ENCODE data around the gene TEX29.

Gene TEX29

DNA sequence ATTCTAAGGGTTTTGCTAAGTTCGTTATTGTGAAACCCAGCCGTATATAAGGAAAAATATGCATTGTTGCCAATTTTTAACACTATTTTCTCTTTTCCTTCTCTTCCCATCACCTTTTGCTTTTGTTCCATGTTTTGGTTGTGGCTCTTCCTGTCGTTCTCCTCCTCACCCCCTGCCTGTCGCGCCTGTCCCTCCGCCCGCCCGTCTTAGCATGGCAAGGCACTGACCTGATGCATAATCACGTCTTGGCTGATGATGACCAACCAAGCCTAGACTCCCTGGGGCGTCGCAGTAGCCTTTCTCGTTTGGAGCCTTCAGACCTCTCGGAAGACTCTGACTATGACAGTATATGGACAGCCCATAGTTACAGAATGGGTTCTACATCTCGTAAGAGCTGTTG, 28.5 kb upstream of the TEX29 start:
- no peak for DNase-seq (ENCODE audit: low read depth)

GRCh38 chr13:111292710-111293485, 27.5 kb upstream of the TEX29 start:
- no peak for DNase-seq (ENCODE audit: low read depth)

DNA sequence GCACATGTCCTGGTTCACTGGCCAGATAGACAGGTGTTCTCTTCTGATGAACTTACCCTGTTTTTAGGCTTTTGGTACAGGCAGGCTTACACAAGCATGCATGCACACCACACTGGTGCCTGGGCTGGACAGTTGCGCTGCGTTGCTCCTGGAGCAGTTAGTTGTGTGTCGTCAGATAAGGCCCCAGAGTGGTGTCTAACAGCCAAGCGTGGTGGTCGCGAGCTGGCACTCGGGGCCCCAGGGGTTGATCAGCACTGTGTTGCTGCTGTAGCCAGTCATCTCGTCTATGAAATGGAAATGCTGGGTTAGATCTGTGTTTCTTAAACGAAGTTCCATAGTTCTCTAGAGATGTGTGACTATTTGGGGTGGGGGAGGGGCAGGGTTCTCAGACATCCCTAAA, 24.6 kb upstream of the TEX29 start:
- no peak for DNase-seq (ENCODE audit: low read depth)

DNA sequence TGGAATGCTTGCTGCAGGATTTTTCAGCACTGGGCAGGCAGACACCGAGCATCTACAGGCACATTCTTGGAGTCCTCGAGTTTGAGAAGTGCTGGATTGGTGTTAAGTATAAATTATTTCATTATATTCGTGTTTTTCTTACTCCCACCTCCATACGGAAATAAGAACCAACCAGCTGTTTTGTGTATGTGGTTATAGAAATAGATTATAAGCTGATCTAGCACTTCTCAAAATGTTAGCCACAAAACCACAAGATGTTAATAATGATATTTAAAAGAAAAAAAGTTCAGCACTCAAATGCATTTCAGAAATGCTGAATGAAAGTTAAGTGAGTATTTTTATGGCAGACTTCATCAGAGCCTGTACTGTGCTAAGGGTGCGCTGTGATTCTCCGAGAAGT, 24.0 kb upstream of the TEX29 start:
- no peak for DNase-seq (ENCODE audit: low read depth)

DNA sequence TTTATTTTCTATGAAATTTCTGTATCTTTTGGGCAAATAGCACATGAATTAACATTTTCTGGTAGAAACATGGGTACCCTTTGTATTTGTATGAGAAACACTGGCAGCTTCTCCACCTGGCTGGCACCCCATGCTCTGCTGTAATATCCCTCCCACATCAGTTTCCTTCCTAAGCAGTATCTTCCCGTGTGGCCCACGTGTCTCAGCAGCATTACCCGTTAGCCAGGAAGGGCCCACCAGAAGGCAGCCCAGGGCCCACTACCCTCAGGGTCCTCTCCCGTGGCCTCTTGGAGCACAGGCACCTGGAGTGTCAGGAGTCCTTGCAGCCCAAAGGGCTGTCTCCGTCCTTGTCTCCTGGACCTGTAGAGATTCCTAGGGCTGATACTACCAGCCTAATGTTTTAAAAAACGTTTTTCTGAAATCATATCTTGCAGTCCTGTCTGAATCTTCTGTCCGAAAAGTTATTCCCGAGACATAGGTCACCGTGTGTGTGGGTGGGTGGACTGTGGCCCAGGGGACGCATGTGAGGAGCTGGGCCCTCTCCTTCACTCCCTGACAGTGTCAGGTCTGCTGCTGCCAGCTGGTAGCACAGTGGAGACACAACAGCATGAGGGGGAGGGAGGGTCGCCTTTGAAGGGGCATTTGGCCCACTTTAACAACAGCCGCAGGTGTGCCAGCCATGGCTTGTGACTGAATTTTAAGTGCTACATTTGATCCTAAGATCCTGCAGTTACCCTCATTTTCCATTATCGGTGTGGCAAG, 22.0 kb upstream of the TEX29 start:
- no peak for DNase-seq (ENCODE audit: low read depth)

- DNase-seq (ENCODE audit: low read depth): no peak
Observed at GRCh38 chr13:111302045-111302726, 18.3 kb upstream of the TEX29 start.

DNA sequence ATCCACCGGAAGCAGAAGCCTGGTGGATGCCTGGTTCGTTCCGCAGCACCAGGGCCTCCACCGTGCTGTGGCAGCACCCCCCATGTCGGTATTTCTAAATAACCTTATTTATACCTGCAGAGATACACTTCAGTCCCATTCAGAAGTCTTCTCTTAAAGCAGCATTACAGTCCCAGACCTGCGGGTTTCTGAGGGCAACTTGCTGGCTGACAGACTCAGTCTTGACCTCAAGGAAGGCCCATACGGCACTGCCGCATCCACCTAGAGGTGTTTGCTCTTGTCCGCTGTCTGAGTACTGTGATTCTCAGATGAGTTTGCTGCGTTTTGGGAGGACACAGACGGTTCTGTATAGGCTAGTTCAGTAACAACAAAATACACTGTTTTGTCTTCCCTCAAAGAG, 16.9 kb upstream of the TEX29 start:
- DNase-seq (ENCODE audit: low read depth): no peak

DNA sequence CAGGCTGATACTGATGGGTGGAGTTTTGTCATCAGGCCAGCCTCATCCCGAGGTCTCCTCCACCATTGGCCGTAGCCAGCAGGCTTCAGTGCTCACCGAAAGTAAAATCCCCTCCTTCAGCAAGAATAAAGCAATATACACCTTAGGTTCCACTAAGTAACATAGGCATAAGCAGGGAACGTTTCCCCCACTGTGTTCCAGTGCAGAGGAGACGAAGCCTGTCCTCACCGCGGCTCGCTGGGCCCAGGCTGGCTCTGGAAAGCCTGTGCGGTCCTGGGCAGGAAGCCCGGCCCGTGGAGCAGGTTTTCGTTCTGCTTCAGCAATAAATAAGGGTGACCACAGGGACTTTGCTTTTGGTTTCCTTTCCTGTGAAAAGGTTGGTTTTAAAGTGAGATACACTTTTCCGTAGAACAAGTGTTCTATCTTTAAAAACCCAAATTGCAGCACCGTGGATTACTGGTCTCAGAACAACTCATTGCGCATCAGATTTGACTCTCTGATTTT, 16.3 kb upstream of the TEX29 start:
- DNase-seq (ENCODE audit: low read depth): no peak

DNA sequence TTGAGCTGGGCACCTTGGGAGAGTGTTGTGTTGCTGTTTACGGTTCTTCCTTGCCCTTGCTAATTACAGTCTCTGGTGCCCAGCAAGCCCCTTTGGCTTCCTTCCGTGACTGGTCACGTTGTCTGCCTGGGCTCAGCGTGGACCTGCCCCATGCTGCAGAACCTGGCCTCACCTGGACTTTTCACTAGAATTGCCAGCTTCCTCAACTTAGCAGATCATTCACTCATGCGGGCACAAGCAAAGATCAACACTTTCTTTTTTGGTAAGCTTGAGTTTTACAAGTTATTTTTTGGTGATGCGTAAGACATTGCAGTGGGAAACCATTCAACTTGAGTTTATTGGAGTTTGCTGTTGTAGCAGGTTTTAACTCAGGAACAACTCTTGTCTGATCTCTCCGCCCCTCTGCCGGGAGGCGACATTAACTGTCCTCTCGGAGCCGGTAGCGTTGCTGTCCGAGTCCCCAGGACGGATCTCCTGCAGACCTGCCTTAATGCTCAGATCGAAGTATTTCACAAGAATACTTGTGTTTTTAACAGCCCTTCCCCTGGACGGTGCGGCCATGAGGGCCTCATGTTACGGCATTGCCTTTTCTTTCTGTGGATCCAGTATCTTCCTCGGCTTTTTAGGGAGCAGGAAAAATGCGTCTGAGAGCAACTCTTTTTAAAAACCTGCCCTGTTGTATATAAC, 15.7 kb upstream of the TEX29 start:
- no peak for DNase-seq (ENCODE audit: low read depth)

DNA sequence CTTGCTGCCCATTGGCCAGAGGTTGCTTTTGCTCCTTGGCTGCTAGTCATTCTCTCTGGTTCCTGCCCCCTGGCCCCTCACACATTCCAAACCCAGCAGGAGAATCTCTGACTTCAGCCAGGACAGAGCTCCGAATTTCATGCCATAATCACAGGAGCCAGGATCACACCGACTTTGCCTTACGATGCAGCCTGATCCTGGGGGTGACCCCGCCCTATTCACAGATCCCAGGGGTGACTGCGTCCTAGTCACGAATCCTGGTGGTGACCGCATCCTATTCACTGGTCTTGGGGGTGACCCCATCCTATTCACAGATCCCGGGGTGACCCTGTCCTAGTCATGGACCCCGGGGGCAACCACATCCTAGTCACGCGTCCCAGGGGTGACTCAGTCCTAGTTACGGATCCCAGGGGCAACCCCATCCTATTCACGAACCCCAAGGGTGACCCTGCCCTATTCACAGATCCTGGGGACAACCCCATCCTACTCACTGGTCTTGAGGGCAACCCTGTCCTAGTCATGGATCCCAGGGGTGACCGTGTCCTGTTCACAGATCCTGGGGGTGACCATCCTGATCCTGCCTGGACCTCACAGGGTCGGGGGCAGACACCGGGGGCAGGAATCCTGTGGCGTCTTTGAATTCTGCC, 7.4 kb upstream of the TEX29 start:
- no peak for DNase-seq (ENCODE audit: low read depth)

- DNase-seq (ENCODE audit: low read depth): no peak
Observed at GRCh38 chr13:111313911-111314425, 6.5 kb upstream of the TEX29 start.

- no peak for DNase-seq (ENCODE audit: low read depth)
Observed at GRCh38 chr13:111314852-111315251, 5.6 kb upstream of the TEX29 start.

DNA sequence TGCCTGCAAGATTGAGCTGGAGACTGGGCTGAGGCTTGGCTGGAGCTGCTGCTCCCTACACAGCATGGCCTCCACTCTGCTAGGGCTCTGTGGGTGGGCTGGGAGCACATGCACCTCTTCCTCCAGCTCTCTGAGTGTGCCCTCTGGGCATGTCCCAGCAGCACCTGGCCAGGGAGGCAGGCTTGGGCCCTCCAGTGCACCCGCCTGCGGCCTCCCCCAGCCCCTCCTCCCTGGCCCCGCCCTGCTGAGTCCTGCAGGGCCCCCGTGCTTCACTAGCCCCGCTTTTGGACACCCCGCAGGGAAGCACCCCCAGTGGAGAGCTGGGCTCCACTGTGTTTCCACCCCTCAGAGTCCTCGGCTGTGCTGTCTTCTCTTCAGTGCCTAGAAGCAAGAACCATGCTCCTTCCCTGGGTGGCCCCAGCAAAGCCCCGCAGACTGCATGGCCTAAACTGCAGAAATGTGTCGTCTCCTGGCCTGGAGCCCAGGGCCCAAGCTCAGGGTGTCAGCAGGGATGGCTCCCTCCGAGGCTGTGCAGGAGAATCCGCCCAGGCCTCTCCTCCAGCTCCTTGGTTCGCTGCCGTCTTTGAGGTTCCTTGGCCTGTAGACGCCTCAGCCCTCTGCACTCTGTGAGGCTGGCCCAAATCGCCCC, 5.0 kb upstream of the TEX29 start:
- DNase-seq (ENCODE audit: low read depth): no peak

GRCh38 chr13:111316161-111316730, 4.2 kb upstream of the TEX29 start:
- no peak for DNase-seq (ENCODE audit: low read depth)

- no peak for DNase-seq (ENCODE audit: low read depth)
Observed at GRCh38 chr13:111317042-111317550, 3.3 kb upstream of the TEX29 start.

- no peak for DNase-seq (ENCODE audit: low read depth)
Observed at GRCh38 chr13:111317571-111318345, 2.7 kb upstream of the TEX29 start.

DNA sequence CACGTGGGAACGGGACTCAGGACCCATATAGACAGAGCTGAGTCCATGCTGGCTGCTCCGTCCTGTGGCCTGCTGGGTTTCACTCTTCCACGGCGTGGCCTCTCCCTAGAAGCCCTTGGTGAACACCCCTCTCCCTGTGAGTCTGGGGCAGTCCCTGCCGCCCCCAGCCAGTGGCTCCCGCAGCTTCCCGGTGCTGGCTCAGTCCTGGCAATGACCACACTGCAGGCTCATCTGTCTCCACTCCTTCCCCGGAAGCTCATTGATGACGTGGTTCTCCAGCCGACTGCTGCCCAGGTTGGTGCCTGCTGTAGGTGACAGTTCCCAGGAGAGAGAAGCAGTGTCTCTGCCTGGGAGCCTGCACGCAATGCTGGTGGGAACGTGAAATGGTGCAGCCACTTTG, 2.1 kb upstream of the TEX29 start:
- DNase-seq (ENCODE audit: low read depth): no peak

- DNase-seq (ENCODE audit: low read depth): no peak
Observed at GRCh38 chr13:111319521-111319920, 921 bp upstream of the TEX29 start.

Measured in HS-27A (cell line).